ENCODE data around the gene YIPF1.
"Not testable (repeated sequence)": the region's sequence is repeated elsewhere in the genome, so short reads cannot be mapped to it uniquely, and the experiment has no call there.

Gene YIPF1

DNA sequence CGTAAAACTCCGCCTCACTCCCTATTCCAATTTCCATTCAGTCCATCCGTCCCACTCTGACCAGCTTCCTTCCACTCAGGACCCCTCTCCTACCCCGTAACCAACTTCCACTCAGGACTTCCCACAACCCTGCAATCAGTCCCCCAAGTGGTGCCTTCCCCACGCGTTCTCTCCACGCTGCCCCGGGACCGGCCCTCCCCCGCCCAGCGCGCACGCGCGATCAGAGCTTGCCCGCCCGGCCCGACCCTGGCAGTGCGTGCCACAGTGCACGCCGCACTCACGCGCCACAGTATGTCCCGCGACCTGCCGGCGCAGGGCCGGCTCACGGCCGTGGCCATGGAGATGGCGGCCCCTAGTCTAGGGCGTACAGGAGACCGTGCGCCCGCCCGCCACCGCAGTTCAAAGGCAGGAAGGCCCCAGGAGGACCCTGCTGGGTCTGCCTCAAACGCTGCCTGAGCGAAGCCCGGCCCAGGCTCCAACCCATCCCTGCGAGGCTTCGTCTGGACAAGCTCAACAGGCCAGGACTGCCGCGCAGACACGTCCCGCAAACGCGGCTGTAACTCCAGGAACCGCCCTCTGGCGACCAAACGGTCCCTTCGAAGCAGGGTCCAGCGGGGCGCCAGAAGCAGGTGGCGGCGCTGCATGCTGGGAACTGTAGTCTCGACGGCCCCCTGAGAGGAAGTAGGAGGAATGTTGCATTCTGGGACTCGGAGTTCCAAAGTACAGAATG is 51.5 kb downstream of the YIPF1 start, which contains the start of gene NDC1:
TSS of gene NDC1 (minus strand) at position 373 of the 730 bp plus-strand sequence. CDS start at position 338, 35 bp downstream.
- DNase-seq (ENCODE audit: low spot score): peak; percentile 97

GRCh38 chr1:53837646-53837923 is 52.0 kb downstream of the YIPF1 start:
- peak; percentile 16 for DNase-seq (ENCODE audit: low spot score)

GRCh38 chr1:53835491-53835890 is 54.1 kb downstream of the YIPF1 start:
- DNase-seq (ENCODE audit: low spot score): no peak

GRCh38 chr1:53834776-53835175 is 54.8 kb downstream of the YIPF1 start:
- no peak for DNase-seq (ENCODE audit: low spot score)

- DNase-seq (ENCODE audit: low spot score): no peak
Observed at GRCh38 chr1:53833393-53833792, 56.2 kb downstream of the YIPF1 start.

DNA sequence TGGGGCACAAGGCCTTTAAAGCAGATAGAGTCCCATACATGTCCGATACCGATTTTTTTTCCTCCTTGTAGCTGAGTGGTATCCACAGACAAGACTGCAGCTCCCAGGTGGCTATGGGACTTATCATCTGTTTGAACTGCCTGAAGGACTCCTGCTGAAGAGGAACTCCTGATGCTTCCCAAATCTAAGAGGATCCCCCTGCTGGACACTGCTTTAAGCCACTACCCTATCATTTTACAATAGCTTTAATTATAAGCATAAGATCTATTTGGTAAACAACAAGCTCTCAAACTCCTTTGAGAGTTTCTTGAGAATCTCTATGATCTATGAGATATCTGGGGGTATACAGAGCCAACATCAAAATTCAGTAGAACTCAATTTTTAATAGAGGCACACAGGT is 63.2 kb downstream of the YIPF1 start:
- DNase-seq (ENCODE audit: low spot score): peak; percentile 38

DNA sequence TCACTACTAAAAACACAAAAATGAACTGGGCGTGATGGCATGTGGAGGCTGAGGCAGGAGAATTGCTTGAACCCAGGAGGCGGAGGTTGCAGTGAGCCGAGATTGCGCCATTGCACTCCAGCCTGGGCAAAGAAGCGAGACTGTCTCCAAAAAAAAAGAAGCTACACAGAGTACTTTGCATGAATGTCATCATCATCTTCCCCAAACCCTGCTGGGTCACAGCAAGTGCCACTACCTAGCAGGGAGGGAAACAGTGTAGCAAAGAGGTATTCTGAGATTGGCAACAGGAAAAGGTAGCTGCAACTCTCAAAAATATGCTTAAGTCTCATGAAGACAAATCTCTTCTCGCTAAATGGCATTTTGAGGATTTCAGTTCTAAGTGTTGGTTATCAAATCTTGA is 64.3 kb downstream of the YIPF1 start:
- DNase-seq (ENCODE audit: low spot score): no peak

DNA sequence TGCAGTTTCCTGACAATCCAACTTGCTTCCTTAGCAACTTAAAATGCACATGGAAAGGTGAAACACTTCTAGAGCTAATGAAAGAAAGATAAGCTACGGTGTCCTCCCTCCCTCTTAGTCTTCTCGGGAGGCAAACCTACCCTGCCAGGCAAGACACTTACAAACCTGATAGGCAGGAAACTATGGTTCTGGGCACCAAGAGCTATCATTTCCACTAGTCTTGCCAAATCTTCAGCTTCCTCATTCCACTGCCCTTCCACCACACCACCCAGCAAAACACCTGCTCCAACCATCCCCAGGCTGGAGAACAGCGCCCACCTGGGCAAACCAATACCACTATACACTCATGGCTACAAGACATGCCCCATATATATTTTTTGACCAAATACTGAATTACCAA is 66.7 kb downstream of the YIPF1 start:
- no peak for DNase-seq (ENCODE audit: low spot score)

GRCh38 chr1:53821380-53821779 is 68.2 kb downstream of the YIPF1 start:
- DNase-seq (ENCODE audit: low spot score): no peak

DNA sequence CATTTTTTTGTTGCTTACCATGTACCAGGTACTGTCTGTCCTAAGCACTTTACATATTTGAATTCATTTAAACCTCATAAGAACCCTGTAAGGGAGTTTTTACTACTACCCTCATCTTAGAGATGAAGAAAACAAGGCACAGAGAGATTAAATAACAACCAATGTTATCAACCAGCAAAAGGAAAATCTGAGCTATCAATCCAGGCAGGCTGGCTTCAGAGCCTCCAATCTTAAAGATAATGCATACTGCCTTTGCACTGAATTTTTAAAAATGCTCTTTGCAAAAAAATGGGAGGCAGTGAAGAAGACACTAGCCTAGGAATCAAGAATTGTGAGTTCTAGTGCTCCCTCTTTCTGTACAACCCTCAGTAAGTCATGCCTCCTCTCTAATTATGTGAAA is 70.2 kb downstream of the YIPF1 start:
- no peak for DNase-seq (ENCODE audit: low spot score)

- DNase-seq (ENCODE audit: low spot score): not testable (repeated sequence)
Observed at GRCh38 chr1:53816584-53816983, 73.0 kb downstream of the YIPF1 start.

GRCh38 chr1:53815484-53815883 is 74.1 kb downstream of the YIPF1 start:
- DNase-seq (ENCODE audit: low spot score): not testable (repeated sequence)

DNA sequence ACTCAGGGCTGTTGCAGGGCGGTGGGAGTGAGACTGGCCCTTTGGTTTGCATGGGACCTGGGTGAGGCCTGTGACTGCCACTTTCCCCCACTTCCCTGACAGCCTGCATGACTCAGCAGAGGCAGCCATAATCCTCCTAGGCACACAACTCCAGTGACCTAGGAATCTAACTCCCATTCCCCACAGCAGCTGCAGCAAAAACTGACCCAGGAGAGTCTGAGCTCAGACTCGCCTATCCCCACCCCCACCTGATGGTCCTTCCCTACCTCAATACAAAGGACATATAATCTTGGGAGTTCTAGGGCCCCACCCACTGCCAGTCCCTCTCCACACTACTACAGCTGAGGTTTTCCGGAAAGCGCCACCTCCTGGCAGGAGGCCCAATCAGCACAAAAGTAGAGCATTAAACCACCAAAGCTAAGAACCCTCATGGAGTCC is 78.2 kb downstream of the YIPF1 start:
- DNase-seq (ENCODE audit: low spot score): peak; percentile 16

GRCh38 chr1:53810497-53810896 is 79.1 kb downstream of the YIPF1 start:
- no peak for DNase-seq (ENCODE audit: low spot score)

- DNase-seq (ENCODE audit: low spot score): no peak
Observed at GRCh38 chr1:53810007-53810406, 79.6 kb downstream of the YIPF1 start.

DNA sequence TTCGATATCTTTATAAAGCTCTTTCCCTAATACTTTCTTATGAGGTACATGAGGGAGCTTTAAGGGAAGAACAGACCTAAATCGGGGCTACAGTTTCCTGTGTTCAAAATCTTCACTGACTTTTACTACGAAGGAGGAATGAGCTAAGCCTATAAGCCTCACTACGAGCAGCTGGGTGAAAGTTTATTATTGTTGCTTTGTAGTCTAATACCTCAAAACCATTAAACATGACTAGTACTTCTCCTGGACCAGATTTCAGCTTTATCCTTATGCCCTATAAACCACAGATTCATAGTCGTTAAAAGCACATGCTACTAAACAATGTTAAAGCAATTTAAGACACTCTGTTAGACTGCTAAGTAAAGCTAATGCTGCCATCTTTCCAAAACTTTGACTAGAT is 81.7 kb downstream of the YIPF1 start:
- no peak for DNase-seq (ENCODE audit: low spot score)

DNA sequence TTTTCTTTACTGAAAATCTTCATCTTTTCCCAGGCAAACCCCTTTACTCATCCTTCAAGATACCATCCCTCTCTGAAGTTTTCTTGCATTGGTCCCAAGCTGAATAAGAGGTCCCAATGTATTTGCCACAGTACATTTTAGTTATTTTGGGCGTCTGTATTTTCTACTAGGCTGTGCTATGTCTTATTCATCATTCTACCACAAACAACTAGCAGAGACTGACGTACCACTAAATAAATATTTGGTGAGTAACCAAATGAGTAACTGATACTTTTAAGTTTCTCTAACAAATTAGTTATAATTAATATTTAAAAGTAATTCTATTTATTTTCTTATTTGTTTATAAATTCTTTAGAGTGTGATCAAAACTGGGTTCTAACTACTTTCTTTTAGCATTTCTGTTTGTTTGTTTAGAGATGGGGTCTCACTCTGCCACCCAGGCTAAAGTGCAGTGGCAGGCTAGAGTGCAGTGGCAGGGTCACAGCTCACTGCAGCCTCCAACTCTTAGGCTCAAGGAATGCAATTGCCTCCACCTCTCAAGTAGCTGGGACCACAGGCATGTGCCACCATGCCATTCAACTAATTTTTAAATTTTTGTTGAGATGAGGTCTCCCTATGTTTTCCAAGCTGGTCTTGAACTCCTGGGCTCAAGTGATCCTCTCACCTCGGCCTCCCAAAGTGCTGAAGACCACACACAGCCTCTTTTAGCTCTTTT is 84.6 kb downstream of the YIPF1 start:
- DNase-seq (ENCODE audit: low spot score): no peak

DNA sequence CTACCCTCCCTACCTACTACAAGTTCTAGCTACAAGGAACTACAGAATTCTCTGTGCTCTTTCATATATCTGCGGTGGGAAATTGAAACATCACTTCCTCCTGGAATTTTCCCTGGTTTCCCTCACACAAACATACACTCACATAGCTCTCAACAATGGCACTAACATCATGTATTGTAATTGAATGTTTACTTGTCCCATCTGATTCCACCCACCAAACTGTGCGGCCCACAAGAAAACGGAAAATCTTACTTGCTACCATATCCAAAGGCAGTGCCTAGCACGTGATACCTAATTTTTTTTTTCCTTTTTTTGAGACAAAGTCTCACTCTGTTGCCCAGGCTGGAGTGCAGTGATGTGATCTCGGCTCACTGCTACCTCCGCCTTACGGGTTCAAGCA is 85.4 kb downstream of the YIPF1 start:
- no peak for DNase-seq (ENCODE audit: low spot score)
